HepG2 (cell line): Measurements from ENCODE around the gene MSH3. TPM values are rescaled to one million over a fixed set of nuclear protein-coding genes. Genes with fewer than 3 reads are reported as not detected.

ENCODE experiments used
- ATAC-seq: fragments of 200-7000 bp; cut with Tn5 transposase; 3 replicates; pipeline ENCODE4 v1.9.1; 2020; ENCODE audit warnings: mild to moderate bottlenecking, moderate library complexity
- BruUV-seq: library from RNA; stranded (reverse); fragments of 400-500 nt; replicated peaks from 2 replicates; lab custom pipeline; 2021; lab: Mats Ljungman, UMichigan
- CTCF ChIA-PET: fragments of 300-600 bp; formaldehyde crosslinking; extraction: SDS; loops from one replicate; lab custom pipeline; 2021; ENCODE audit warnings: low total read pairs, inconsistent platforms, low intra/inter-chr PET ratio; lab: Yijun Ruan, JAX
- POLR2A ChIA-PET: fragments of 350-600 bp; sonication (Branson Sonifier 250); formaldehyde crosslinking; loops from one replicate; lab custom pipeline; 2020; ENCODE audit warnings: antibody characterized with exemption, inconsistent platforms; lab: Yijun Ruan, JAX
- DNase-seq: peaks from one replicate; pipeline ENCODE4 v3.0.0-alpha.2; 2015; ENCODE audit warnings: low spot score
- FAIRE-seq: peaks from 3 replicates; lab custom pipeline; 2011; peaks lifted over from hg19 to GRCh38; lab: Jason Lieb, UNC
- H2AFZ ChIP-seq: one replicate; pipeline ENCODE4 v1.6.1; 2011; ENCODE audit warnings: low read length, inconsistent platforms
- H3K27ac ChIP-seq: fragments of 300-600 bp; 3 replicates; pipeline ENCODE4 v1.8.0; 2011; ENCODE audit warnings: mixed run types, mild to moderate bottlenecking, mixed read lengths, low read length, inconsistent platforms; ENCODE audit not compliant: insufficient read depth; ENCODE audit errors: extremely low read length
- H3K27me3 ChIP-seq, 2 experiments: fragments of 200-600 bp in 1 of 2; 2 replicates in 1 of 2; 3 replicates in 1 of 2; pipeline versions ENCODE4 v1.6.0 to v1.8.0; 2011; ENCODE audit warnings: low read length in 2 of 2, mild to moderate bottlenecking in 2 of 2, moderate library complexity in 2 of 2, inconsistent platforms in 1 of 2; ENCODE audit not compliant: insufficient read depth in 2 of 2, control insufficient read depth in 1 of 2
- H3K36me3 ChIP-seq, 2 experiments: fragments of 200-600 bp in 1 of 2; replicated peaks in 1 of 2; 2 replicates in 1 of 2; 3 replicates in 1 of 2; pipeline versions ENCODE4 v1.5.1 to v1.8.0; 2011; ENCODE audit warnings: low read length in 2 of 2, inconsistent platforms in 1 of 2; ENCODE audit not compliant: insufficient read depth in 2 of 2, control insufficient read depth in 1 of 2
- H3K4me1 ChIP-seq: 2 replicates; pipeline ENCODE4 v1.5.1; 2012; ENCODE audit warnings: low read length, inconsistent platforms; ENCODE audit not compliant: insufficient read depth
- H3K4me2 ChIP-seq: 2 replicates; pipeline ENCODE4 v1.6.0; 2011; ENCODE audit warnings: low read depth, low read length, inconsistent platforms
- H3K4me3 ChIP-seq, 3 experiments: fragments of 200-600 bp in 1 of 3; sonication (generic), shearing (Covaris generic) in 1 of 3; replicated peaks in 1 of 3; 2 replicates each; pipeline ENCODE4 v1.5.1; 2011 to 2016; ENCODE audit warnings: low read length in 3 of 3, inconsistent platforms in 2 of 3, low read depth in 2 of 3, mild to moderate bottlenecking in 2 of 3, control low read depth in 1 of 3, mixed read lengths in 1 of 3; ENCODE audit not compliant: insufficient read depth in 1 of 3
- H3K79me2 ChIP-seq: one replicate; pipeline ENCODE4 v1.6.1; 2011; ENCODE audit warnings: low read length, inconsistent platforms; ENCODE audit not compliant: insufficient read depth
- H3K9ac ChIP-seq: 2 replicates; pipeline ENCODE4 v1.6.0; 2011; ENCODE audit warnings: mild to moderate bottlenecking, low read depth, low read length, inconsistent platforms; ENCODE audit not compliant: insufficient read depth
- H3K9me3 ChIP-seq: 2 replicates; pipeline ENCODE4 v1.5.1; 2012; ENCODE audit warnings: mild to moderate bottlenecking, low read length
- H4K20me1 ChIP-seq: 2 replicates; pipeline ENCODE4 v1.6.0; 2011; ENCODE audit warnings: inconsistent platforms, mild to moderate bottlenecking, low read length, moderate library complexity; ENCODE audit not compliant: insufficient read depth
- AKAP8 ChIP-seq: sonication (generic); formaldehyde crosslinking; IDR thresholded peaks from 2 replicates; pipeline ENCODE4 v1.5.1; 2020; ENCODE audit warnings: mild to moderate bottlenecking, missing genetic modification reagents
- ELF4 ChIP-seq: sonication (generic); formaldehyde crosslinking; IDR thresholded peaks from 2 replicates; pipeline ENCODE4 v1.5.0; 2020; ENCODE audit warnings: missing genetic modification reagents, mild to moderate bottlenecking, moderate library complexity, borderline replicate concordance
- KDM5B ChIP-seq: sonication (generic); formaldehyde crosslinking; IDR thresholded peaks from 2 replicates; pipeline ENCODE4 v1.4.0; 2020; ENCODE audit warnings: missing genetic modification reagents, mild to moderate bottlenecking, borderline replicate concordance
- KLF15 ChIP-seq: sonication (generic); formaldehyde crosslinking; IDR thresholded peaks from 2 replicates; pipeline ENCODE4 v1.8.1; 2023; ENCODE audit warnings: borderline replicate concordance, mild to moderate bottlenecking, inconsistent platforms, missing genetic modification reagents, mixed read lengths
- MEIS1 ChIP-seq: sonication (generic); formaldehyde crosslinking; IDR thresholded peaks from 2 replicates; pipeline ENCODE4 v1.9.0; 2021; ENCODE audit warnings: mild to moderate bottlenecking, missing genetic modification reagents, moderate library complexity, borderline replicate concordance
- NRL ChIP-seq: sonication (generic); formaldehyde crosslinking; IDR thresholded peaks from 2 replicates; pipeline ENCODE4 v1.5.0; 2020; ENCODE audit warnings: missing genetic modification reagents, mild to moderate bottlenecking, moderate library complexity, borderline replicate concordance
- PHF21A ChIP-seq: sonication (generic); formaldehyde crosslinking; IDR thresholded peaks from 2 replicates; pipeline ENCODE4 v1.5.0; 2020; ENCODE audit warnings: mild to moderate bottlenecking, missing genetic modification reagents
- RFXAP ChIP-seq: sonication (generic); formaldehyde crosslinking; IDR thresholded peaks from 2 replicates; pipeline ENCODE4 v1.4.0; 2020; ENCODE audit warnings: missing genetic modification reagents, borderline replicate concordance
- TEF ChIP-seq: sonication (generic); formaldehyde crosslinking; IDR thresholded peaks from 2 replicates; pipeline ENCODE4 v1.5.0; 2020; ENCODE audit warnings: missing genetic modification reagents
- TFDP2 ChIP-seq: sonication (generic); formaldehyde crosslinking; IDR thresholded peaks from 2 replicates; pipeline ENCODE4 v1.4.0; 2020; ENCODE audit warnings: missing genetic modification reagents
- ZBTB39 ChIP-seq: sonication (generic); formaldehyde crosslinking; IDR thresholded peaks from 2 replicates; pipeline ENCODE4 v1.5.0; 2020; ENCODE audit warnings: missing genetic modification reagents
- ZNF136 ChIP-seq: sonication (generic); formaldehyde crosslinking; IDR thresholded peaks from 2 replicates; pipeline ENCODE4 v1.8.1; 2022; ENCODE audit warnings: low read depth, mild to moderate bottlenecking, moderate library complexity, missing genetic modification reagents
- ZNF253 ChIP-seq: sonication (generic); formaldehyde crosslinking; IDR thresholded peaks from 2 replicates; pipeline ENCODE4 v1.8.0; 2022; ENCODE audit warnings: mild to moderate bottlenecking, missing genetic modification reagents, borderline replicate concordance
- ZNF260 ChIP-seq: sonication (generic); formaldehyde crosslinking; IDR thresholded peaks from 2 replicates; pipeline ENCODE4 v1.4.0; 2020; ENCODE audit warnings: missing genetic modification reagents, low read depth, mild to moderate bottlenecking, borderline replicate concordance
- ZNF30 ChIP-seq: sonication (generic); formaldehyde crosslinking; IDR thresholded peaks from 2 replicates; pipeline ENCODE4 v1.5.0; 2020; ENCODE audit warnings: mild to moderate bottlenecking, missing genetic modification reagents
- ZNF362 ChIP-seq: sonication (generic); formaldehyde crosslinking; IDR thresholded peaks from 2 replicates; pipeline ENCODE4 v1.4.0; 2020; ENCODE audit warnings: missing genetic modification reagents, mild to moderate bottlenecking, borderline replicate concordance
- ZNF446 ChIP-seq: sonication (generic); formaldehyde crosslinking; IDR thresholded peaks from 2 replicates; pipeline ENCODE4 v1.5.0; 2020; ENCODE audit warnings: mild to moderate bottlenecking, missing genetic modification reagents
- ZNF552 ChIP-seq: sonication (generic); formaldehyde crosslinking; IDR thresholded peaks from 2 replicates; pipeline ENCODE4 v1.9.0; 2022; ENCODE audit warnings: missing genetic modification reagents, mild to moderate bottlenecking, borderline replicate concordance
- ZNF644 ChIP-seq: IDR thresholded peaks from 2 replicates; pipeline ENCODE4 v1.6.1; 2016; ENCODE audit warnings: low read depth
- WGBS: methylation state at CpG from one replicate; pipeline ENCODE4 v1.1.6; 2017; ENCODE audit warnings: low lambda C conversion rate; 5-methylcytosine and 5-hydroxymethylcytosine counted together
- in situ Hi-C: cut with HindIII; loops from 2 replicates; pipeline ENCODE4 v1.10.0; 2017; ENCODE audit warnings: low pct_unique_long_range_greater_than_20kb; ENCODE audit not compliant: extremely low pct_ligation_motif_present
- intact Hi-C: fragments of 100-400 bp; cut with micrococcal nuclease; formaldehyde crosslinking; loops from one replicate; pipeline ENCODE4 v1.10.0; 2022; ENCODE audit not compliant: unreplicated experiment
- polyA plus RNA-seq, 8 experiments: library from polyadenylated mRNA; depleted of rRNA in 3 of 8; stranded (reverse) in 7 of 8; unstranded in 1 of 8; fragments of >200 nt; fragmentation: Illumina TruSeq in 4 of 8; extraction: Trizol in 4 of 8; gene quantifications; 2 replicates each; pipeline versions ENCODE4 v1.2.1 to v1.2.3, GENCODE V29; 2011 to 2016; ENCODE audit warnings: low read depth in 4 of 8, missing spikeins in 1 of 8, mixed read lengths in 1 of 8; ENCODE audit not compliant: insufficient read depth in 1 of 8
- total RNA-seq, 5 experiments: library from RNA; depleted of rRNA; stranded (reverse); fragments of >200 nt; fragmentation: Illumina TruSeq; extraction: Trizol; gene quantifications; 2 replicates each; pipeline ENCODE4 v1.2.3, GENCODE V29; 2016; ENCODE audit warnings: low read depth in 1 of 5

MSH3 gene
- total and polyA plus RNA-seq, 2 of the 13 experiments (the other 11 are each of a cell fraction or from before 2014, with no cell fraction given): 4.0 to 16.4 TPM

GRCh38 chr5:80825786-80826460 lies 171.5 kb downstream of the MSH3 start:
- Histone ChIP-seq H4K20me1 (no peaks in the 10 kb centered on the region), H2AFZ (no peak overlapping the region), H3K9ac (no peak overlapping the region), H3K79me2 (no peaks in the 10 kb centered on the region), H3K36me3 (no peaks in the 10 kb centered on the region; a peak in 1 of 5 replicates), H3K27me3 (no peaks in the 10 kb centered on the region), H3K4me3 (no peak overlapping the region), H3K27ac (no peak overlapping the region), H3K9me3 (peaks cover 17% of the 10 kb centered on the region), H3K4me2 (no peak overlapping the region), H3K4me1 (no peaks in the 10 kb centered on the region)
- CTCF ChIA-PET: no interaction called here
- intact Hi-C loops (loop anchor here (1.0 kb wide), 1 partner anchor 31 kb away; no protein-coding TSS in a partner anchor), in situ Hi-C loops (no loop called here)
- WGBS: 98% methylated on average over 2 of the region's 2 CpGs
- TF ChIP-seq TEF (no peak), RFXAP (CRISPR knock-in tag) (no peak), AKAP8 (CRISPR knock-in tag) (no peak), ZNF644 (no peak), KDM5B (no peak), ZNF136 (no peak), KLF15 (CRISPR knock-in tag) (no peak), ZNF253 (CRISPR knock-in tag) (no peak), ELF4 (CRISPR knock-in tag) (no peak), TFDP2 (CRISPR knock-in tag) (no peak), ZBTB39 (CRISPR knock-in tag) (no peak), ZNF446 (CRISPR knock-in tag) (no peak), PHF21A (CRISPR knock-in tag) (no peak), ZNF362 (CRISPR knock-in tag) (no peak), MEIS1 (CRISPR knock-in tag) (no peak), ZNF552 (CRISPR knock-in tag) (no peak), ZNF30 (CRISPR knock-in tag) (no peak), ZNF260 (CRISPR knock-in tag) (no peak), NRL (CRISPR knock-in tag) (no peak)
- POLR2A ChIA-PET: no interaction called here
- DNase-seq: no peak
- FAIRE-seq: no peak
- ATAC-seq: no peak
- no TSS peak for BruUV-seq
